NOMO-1 (cell line): ENCODE data around the gene ODF2.
"Not testable (repeated sequence)": the region's sequence is repeated elsewhere in the genome, so short reads cannot be mapped to it uniquely, and the experiment has no call there.

ENCODE experiments used
- DNase-seq, 2 experiments: peaks; one replicate each; lab custom pipeline; 2025; ENCODE audit not compliant: unreplicated experiment in 2 of 2; lab: John Stamatoyannopoulos, UW

Gene ODF2

DNA sequence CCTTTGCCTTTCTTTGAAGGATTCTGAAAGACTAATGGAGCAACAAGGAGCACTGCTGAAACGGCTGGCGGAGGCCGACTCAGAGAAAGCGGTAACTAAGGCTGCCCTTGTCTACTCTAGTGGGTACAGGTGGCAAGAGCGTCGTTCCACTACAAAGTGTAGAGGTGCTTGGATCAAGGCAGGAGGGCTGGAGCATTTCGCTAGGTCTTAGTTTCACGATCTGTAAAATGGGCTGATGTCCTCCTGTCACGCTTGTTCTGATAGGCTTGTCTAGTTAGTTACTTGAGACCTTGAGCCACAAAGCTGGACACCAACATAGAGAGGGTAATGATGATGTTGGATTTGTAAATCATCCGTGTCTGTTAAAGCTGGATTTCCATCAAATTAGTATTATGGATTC lies 25.8 kb downstream of the ODF2 start:
- DNase-seq, result no peak

DNA sequence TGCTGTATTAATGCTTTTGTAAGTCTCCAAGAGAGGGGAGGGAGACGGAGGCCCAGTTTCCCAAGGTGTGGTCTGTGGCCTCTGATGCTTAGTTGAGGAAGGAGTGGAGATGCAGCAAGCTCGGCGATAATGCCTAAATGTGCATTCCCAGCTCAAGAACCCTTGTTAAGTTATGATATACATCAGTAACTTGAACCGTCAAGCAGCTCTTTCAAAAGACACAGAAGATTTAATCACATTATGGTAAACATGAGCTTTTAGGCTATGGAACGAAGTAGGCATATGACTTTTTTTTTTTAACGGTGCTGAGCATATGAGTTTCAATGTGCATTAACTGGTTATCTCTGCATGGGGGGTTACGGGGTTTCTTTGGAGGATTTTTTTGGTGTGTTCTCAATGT lies 26.4 kb downstream of the ODF2 start:
- no peak for DNase-seq

DNA sequence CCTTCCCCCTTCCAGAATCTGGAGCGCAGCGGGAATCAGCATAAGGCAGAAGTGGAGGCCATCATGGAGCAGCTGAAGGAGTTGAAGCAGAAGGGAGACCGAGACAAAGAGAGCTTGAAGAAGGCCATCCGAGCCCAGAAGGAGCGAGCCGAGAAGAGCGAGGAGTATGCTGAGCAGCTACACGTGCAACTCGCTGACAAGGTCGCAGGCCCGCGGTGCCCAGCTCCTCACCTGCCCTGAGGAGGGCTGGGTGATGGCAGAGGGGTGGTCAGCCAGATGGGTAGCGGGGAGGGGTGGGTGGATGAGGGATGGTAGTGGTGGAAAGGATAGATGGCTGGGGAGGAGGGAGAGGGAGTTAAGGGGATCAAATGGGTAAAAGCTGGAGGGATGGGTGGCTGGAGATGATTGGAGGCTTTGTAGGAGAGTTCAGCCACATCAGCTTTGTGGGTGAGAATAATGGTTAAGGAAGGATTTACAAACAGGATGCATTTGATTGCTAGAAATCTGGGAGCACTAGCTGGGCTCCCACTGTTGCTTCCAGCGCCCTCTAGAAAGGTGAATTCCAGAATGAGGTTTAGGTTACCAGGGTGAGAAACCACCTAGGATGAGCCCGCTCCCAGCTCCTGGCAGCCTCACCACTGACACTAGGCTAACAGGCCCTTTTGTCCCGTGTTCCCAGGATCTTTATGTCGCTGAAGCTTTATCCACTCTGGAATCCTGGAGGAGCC lies 29.0 kb downstream of the ODF2 start:
- no peak for DNase-seq

DNA sequence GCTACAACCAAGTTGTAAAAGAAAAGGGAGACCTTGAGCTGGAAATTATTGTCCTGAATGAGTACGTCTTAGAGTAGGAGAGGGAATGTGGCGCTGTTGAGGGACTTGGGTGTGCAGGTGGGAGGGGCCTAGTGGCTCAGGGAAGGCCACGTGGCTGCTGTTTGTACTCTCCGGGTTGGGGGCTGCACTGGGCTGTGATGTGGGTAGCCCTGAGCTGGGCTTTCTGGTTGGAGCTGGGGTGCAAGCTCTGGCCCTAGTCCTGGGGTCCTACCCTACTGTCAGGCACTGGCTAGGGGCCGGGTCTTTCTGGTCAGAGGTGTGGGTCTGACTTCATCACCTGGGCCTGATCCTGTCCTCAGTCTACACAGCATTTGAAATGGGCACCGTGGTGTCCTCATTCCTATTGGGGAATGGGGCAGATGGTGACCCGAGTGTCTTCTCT lies 29.6 kb downstream of the ODF2 start:
- no peak for DNase-seq

DNA sequence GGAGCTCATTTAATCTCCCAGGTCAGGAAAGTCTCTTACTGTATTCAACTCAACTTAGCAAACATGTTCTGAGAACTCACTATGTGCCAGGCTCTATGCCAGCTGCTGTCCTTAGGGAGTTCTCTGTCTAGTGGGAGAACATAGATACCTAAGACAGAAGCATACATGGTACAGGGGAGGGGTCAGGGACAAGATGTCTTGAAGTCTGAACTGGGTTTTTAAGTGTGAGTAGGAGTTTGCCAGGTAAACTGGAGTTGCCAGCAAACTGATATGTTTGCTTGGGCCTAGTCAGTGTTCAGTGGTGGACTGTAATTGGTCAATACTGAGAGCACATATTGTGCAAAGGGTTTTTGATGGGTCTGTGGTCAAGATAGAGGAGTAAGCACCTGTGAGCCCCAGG lies 30.4 kb downstream of the ODF2 start:
- no peak for DNase-seq

DNA sequence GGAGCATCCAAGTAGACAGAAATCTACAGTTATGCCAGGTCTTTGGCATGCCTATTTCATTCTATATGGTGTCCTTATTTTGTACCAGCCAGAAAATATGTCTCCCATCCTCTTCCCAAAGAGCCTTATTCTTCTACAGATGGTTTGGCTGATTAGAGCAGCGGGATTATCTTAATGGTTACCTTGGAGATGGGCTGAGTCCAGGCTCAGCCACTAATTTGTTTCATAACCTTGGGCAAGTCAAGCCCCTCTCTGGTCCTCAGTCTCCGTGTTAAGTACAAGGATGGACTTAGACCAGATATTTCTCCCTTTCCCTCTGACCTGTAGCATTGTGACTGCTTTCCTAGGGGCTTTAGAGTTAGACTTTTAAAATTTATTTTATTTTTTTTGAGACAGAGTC lies 37.6 kb downstream of the ODF2 start:
- DNase-seq, result no peak

DNA sequence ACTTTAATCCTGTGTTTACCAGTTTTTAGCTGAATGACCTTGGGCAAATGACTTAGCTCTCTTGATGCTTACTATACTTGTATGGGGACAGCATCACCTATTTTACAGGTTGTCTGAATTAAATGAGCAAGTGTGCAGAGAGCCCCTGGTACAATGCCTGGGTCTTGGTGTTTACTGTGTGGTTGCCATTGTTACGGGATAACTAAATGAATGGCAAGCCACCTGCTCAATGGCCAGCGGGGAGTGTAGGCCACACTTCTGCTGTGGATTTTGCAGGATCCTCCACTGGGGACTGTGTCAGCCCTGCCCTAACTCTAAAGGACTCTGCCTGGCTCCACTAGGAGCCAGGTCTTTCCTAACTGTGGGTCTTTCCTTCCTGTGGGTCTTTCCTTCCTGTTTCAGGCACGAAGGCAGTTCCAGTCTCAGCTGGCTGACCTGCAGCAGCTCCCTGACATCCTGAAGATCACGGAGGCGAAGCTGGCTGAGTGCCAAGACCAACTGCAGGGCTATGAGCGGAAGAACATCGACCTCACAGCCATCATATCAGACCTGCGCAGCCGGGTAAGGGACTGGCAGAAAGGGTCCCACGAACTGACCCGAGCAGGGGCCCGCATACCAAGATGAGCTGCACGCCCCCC lies 38.4 kb downstream of the ODF2 start:
- no peak for DNase-seq

DNA sequence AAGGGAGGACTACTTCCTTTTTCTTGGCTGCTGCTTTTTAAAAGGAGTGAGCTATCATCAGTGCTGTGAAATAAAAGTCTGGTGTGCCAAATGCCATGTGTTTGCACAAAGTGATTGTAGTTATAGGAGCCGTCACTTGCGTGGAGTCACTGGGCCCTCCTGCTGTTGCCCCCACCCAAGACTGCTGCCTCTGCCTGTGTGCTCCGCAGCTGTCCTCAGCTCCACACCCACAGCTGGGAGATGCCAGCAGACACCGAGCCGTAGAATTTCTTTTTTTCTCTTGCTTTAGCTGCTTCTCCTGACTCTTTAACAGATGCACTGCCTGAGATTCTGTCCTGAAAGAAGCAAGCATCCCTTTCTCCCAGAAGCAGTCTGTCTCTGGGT lies 38.9 kb downstream of the ODF2 start:
- DNase-seq, result no peak

DNA sequence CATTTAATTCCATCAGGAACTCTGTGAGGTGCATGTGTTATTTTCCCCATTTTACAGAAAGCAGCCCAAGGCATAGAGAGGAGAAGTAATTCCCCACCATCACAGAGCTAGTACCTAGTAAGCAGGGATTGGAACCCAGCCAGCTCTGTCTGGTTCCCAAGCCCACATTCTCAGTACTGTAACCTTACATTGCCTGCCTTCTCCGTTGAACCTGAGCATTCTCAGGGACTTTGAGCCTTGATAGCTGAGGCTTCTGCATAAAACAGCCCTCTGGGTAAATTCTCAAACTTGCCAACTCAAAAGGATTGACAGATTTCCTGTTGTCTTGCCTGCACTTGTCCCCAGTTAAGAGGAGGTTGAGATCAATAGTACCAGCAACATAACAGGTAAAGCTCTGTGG lies 39.5 kb downstream of the ODF2 start:
- DNase-seq, result no peak

DNA sequence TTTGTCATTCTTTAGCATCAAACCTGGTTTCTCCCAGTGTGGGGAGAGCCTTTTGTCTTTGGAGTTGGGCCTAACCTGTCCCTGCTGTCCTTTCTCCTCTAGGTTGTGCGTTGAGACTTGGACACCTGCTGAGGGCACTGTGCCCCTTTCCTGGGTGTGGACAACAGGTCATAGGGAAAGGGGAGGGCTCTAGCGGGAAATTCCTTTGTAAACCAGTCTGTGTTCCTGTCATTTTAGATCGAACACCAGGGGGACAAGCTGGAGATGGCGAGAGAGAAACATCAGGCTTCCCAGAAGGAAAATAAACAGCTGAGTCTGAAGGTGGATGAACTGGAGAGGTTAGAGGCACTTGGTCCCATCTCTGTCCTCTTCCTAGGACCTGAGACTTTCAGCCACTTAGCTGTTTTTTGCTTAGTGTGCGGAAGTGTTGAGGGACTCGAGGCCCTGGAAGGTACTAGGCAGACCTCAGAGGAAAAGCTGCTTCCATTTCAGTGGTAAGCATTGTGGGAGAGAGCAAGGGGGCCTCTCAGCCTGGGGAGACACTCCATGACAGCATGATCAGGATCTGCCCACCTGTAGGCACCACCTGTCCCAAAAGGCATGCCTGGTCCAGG lies 40.1 kb downstream of the ODF2 start:
- DNase-seq, result no peak

DNA sequence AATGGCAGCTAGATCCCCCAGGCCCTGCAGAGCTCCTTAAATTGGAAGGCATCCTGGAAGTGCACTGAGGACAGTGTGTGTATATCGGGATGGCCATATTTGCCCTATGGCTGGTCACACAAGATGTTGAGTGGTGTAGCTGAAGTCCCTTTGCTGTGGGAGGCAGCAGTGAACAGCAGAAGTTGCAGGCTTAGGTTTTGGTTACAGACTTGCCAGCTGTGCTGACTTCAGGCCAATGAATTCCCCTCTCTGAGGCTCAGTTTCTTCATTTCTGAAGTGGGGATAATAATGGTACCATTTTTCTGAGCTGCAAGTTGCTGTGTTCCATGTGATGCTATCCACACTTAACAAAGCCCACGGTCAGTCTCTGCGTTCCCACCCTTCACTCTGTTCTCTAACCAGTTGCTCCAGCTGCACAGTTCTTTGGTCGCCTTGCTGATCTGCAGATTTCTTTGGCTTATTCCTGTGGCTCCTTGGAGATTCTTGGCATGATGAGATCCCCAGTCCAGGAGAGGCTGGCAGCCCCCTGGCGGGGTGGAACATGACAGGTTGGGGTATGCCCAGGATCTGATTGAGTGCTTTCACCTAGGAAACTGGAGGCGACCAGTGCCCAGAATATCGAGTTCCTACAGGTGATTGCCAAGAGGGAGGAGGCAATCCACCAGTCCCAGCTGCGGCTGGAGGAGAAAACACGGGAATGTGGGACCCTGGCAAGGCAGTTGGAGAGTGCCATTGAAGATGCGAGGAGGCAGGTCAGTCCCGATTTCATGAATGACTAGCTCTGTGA lies 42.2 kb downstream of the ODF2 start:
- no peak for DNase-seq

DNA sequence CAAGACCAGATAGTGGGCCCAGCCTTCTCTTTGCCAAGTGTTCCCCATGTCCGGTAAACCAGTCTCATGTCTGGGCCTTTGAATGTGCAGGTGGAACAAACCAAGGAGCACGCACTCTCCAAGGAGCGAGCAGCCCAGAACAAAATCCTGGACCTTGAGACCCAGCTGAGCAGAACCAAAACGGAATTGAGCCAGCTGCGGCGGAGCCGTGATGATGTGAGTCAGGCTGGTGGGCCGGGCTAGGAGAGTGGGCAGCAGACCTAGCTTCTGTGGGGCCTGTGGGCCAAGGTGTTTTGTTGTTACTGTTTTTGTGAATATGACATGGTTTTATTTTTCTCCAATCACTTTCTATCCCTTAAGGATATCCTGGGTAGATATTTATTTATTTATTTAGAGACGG lies 43.1 kb downstream of the ODF2 start:
- DNase-seq, result no peak

DNA sequence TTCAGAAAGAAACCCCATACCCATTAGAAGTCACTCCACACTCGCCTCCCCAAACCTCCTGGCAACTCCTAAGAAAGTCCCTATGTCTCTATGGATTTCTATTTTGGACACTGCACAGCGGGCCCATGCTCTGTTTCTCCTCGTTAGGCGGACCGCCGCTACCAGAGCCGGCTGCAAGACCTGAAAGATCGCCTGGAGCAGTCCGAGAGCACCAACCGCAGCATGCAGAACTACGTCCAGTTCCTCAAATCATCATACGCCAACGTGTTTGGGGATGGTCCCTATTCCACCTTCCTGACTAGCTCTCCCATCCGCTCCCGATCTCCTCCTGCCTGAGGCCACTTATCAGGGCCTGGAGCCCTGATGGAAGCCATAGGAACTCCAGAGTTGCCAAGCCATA lies 44.1 kb downstream of the ODF2 start:
- DNase-seq, result no peak

DNA sequence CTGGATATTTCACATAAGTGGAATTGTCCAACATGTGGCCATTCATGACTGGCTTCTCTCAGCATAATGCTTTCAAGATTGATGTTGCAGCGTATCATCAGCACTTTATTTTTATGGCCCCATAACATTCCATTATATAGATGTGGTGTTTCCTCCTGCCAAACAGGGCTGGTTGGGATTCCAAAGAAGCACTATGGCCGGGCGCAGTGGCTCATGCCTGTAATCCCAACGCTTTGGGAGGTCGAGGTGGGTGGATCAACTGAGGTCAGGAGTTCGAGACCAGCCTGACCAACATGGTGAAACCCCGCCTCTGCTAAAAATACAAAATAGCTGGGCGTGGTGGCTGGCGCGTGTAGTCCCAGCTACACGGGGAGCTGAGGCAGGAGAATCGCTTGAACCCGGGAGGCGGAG lies 47.6 kb downstream of the ODF2 start:
- not testable (repeated sequence) for DNase-seq

DNA sequence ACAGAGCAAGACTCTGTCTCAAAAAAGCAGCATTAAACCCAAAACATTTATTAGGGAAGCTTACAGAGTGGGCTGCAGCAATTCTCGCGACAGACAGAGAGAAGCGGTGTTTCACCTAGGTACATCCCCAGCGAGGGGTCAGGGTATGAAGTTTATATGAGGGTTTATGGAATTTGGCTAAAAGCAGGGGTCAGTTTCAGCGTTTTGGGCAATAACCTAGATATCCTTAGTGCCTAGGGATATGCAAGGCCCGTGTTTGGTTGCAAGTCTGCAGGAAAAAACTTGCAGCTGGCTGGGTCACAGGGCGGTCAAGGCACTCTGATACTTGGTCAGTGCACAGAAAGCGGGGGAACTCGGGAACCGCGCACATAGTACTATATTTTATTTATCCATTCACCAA lies 48.1 kb downstream of the ODF2 start:
- peak in 1 of 2 experiments; percentile 8 for DNase-seq

DNA sequence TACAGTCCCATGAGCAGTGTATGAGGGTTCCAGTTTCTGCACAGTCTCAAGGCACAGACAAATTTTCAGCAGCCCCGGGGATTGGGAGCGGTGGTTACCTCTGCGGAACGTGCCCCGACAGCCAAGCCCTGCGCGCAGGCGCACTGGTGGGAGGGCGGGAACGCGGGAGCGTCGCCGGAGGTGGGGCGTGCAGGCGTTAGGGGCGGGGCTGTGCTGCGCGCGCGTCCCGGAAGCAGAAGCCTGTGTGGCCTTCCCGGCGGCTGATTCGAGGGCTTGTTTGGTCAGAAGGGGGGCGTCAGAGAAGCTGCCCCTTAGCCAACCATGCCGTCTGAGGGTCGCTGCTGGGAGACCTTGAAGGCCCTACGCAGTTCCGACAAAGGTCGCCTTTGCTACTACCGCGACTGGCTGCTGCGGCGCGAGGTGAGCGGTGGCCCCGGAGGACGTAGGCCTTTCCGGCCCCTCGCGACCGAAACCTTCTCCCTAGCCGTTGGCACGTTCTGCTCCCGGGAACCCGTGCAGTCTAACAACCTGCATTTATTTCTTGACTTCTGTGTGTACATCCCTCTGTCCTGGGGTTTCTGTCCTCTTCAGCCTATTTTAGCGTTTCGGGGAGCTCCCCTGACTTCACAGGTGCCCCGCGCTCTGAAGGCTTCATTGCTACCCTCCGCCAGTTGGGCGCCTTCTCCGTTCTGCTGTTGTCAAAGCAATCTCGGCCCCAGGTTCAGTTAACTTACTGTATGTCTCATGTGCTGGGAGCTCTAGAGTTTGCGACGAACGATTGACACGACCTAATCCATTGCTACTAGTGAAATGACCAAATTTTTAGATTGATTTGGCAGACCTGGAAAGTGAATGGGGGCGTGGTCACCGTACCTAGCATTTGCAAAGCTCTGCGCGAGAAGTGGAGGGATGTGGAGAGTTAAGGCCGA lies 48.9 kb downstream of the ODF2 start, which contains the start of gene GLE1:
Gene GLE1, plus strand, starts transcription at position 235 of the 929 bp plus-strand sequence. Its CDS starts 87 bp downstream, at position 322.
- peak; percentile 82 to 92 for DNase-seq

DNA sequence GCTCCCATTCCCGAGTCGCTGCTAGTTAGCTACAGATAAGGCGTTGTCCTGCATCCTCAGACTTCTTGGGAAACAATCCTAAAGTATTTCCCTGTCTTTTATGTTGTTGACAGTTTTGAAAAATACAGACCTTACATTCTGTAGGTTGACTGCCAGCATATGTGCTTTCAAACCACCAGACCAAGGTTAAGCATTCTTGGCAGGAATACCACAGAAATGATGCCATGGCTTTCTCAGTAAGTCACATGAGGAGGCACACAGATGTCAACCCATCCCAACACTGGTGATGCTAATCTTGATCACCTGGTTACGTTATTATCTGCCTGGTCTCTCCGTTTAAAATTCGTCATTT lies 49.6 kb downstream of the ODF2 start:
- DNase-seq, result no peak

DNA sequence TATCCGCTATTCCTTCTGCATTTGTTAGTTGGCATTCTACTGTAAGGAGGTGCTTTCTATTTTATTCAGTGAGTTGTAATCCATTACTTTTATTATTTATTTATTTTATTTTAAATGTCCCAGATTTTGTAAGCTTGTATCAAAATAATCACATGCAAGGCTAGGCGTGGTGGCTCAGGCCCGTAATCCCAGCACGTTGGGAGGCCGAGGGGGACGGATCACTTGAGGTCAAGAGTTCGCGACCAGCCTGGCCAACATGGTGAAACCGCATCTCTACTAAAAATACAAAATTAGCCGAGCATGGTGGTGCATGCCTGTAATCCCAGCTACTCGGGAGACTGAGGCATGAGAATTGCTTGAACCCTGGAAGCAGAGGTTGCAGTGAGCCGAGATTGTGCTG lies 50.1 kb downstream of the ODF2 start:
- not testable (repeated sequence) for DNase-seq

DNA sequence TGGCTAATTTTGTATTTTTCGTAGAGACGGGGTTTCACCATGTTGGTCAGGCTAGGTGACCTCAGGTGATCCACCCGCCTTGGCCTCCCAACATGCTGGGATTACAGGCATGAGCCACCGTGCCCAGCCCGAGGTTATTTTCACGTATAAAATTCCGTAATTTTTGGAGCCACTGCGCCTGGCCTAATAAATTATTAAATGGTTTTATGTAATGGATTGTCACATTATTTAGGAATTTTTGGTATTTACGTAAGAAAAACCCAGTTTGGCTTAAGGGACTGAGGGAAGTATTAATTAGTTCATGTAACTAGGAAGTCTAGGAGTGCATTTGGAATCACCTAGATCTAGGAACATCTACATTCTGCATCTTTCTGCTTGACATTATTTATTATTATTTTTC lies 57.0 kb downstream of the ODF2 start:
- no peak for DNase-seq

DNA sequence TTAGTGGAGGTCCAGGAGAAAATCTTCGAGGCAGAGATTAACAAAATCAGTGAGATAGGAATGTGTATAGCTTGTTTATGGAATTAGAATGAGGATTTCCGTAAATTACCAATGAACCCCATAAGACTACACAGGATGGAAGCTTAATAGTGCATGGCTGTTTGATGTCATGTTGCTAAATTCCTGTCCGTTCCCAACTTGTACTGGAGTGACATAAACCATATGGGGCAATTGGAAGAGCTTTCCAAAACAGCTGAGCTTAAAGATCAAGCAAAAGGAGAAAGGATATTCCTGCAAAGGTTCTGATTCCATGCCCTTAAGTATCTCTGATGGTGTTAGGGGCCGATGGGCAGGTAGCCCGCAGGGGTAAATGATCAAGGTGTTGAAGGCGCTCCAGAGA lies 66.2 kb downstream of the ODF2 start:
- no peak for DNase-seq
